DOHH2 (cell line): ENCODE data around the gene HBP1.

Experiments used
- H3F3A ChIP-seq: fragments of 200-600 bp; sonication (generic), shearing (Covaris generic); 2 replicates; pipeline ENCODE4 v1.6.0; 2016; ENCODE audit warnings: antibody characterized with exemption, mild to moderate bottlenecking; ENCODE audit not compliant: control insufficient read depth, insufficient read depth
- H3K27ac ChIP-seq: fragments of 200-600 bp; sonication (generic); 2 replicates; pipeline ENCODE4 v1.5.1; 2014; ENCODE audit warnings: low read depth, mild to moderate bottlenecking, low read length, moderate library complexity
- H3K27me3 ChIP-seq: fragments of 200-600 bp; sonication (generic); 2 replicates; pipeline ENCODE4 v1.6.1; 2014; ENCODE audit warnings: mild to moderate bottlenecking, low read length, mixed read lengths; ENCODE audit not compliant: control insufficient read depth
- H3K36me3 ChIP-seq: fragments of 200-600 bp; sonication (generic); 2 replicates; pipeline ENCODE4 v1.6.1; 2014; ENCODE audit warnings: mild to moderate bottlenecking, low read length, moderate library complexity, mixed read lengths; ENCODE audit not compliant: control insufficient read depth
- H3K4me1 ChIP-seq: fragments of 200-600 bp; sonication (generic); 2 replicates; pipeline ENCODE4 v1.6.1; 2014; ENCODE audit warnings: mild to moderate bottlenecking, low read length, mixed read lengths; ENCODE audit not compliant: control insufficient read depth
- H3K4me2 ChIP-seq: fragments of 200-600 bp; sonication (generic); 2 replicates; pipeline ENCODE4 v1.6.0; 2014; ENCODE audit warnings: mild to moderate bottlenecking, low read length, moderate library complexity
- H3K4me3 ChIP-seq: fragments of 200-600 bp; sonication (generic); 2 replicates; pipeline ENCODE4 v1.5.1; 2014; ENCODE audit warnings: mild to moderate bottlenecking, low read length, mixed read lengths
- H3K79me2 ChIP-seq: fragments of 200-600 bp; sonication (generic); 2 replicates; pipeline ENCODE4 v1.6.1; 2014; ENCODE audit warnings: mild to moderate bottlenecking, low read length, mixed read lengths; ENCODE audit not compliant: control insufficient read depth
- H3K9me2 ChIP-seq: fragments of 200-600 bp; sonication (generic); replicated peaks from 2 replicates; pipeline ENCODE4 v1.6.1; 2014; ENCODE audit warnings: mild to moderate bottlenecking, low read length, mixed read lengths; ENCODE audit not compliant: control insufficient read depth
- H3K9me3 ChIP-seq: fragments of 200-600 bp; sonication (generic); 2 replicates; pipeline ENCODE4 v1.6.1; 2014; ENCODE audit warnings: antibody characterized with exemption, low read length, mixed read lengths; ENCODE audit not compliant: control insufficient read depth, insufficient read depth
- H4K20me1 ChIP-seq: fragments of 200-600 bp; sonication (generic); 2 replicates; pipeline ENCODE4 v1.6.0; 2014; ENCODE audit warnings: low read depth, mild to moderate bottlenecking, antibody characterized with exemption, low read length, moderate library complexity; ENCODE audit not compliant: control insufficient read depth, insufficient read depth
- CTCF ChIP-seq: fragments of 200-600 bp; sonication (generic); IDR thresholded peaks from one replicate; pipeline ENCODE4 v1.5.1; 2014; ENCODE audit warnings: antibody characterized with exemption, mild to moderate bottlenecking, low read depth, low read length; ENCODE audit not compliant: poor library complexity, severe bottlenecking
- EZH2phosphoT487 ChIP-seq: fragments of 200-600 bp; sonication (generic); IDR thresholded peaks from 2 replicates; pipeline ENCODE4 v1.6.1; 2017; ENCODE audit warnings: borderline replicate concordance, mild to moderate bottlenecking, antibody characterized with exemption, low read length, moderate library complexity, mixed read lengths

The HBP1 gene

GRCh38 chr7:107213193-107213788 is 44.5 kb downstream of the HBP1 start:
- Histone ChIP-seq H3K9me2 (no peaks in the 10 kb centered on the region), H3K79me2 (no peaks in the 10 kb centered on the region), H3K4me1 (peaks cover 2% of the 10 kb centered on the region), H3K27me3 (no peaks in the 10 kb centered on the region), H3K27ac (no peak overlapping the region), H3F3A (no peaks in the 10 kb centered on the region), H3K4me2 (no peak overlapping the region), H3K36me3 (no peaks in the 10 kb centered on the region), H4K20me1 (no peaks in the 10 kb centered on the region), H3K9me3 (no peaks in the 10 kb centered on the region), H3K4me3 (no peak overlapping the region)
- TF ChIP-seq EZH2phosphoT487 (no peak), CTCF (peak; percentile 30)

DNA sequence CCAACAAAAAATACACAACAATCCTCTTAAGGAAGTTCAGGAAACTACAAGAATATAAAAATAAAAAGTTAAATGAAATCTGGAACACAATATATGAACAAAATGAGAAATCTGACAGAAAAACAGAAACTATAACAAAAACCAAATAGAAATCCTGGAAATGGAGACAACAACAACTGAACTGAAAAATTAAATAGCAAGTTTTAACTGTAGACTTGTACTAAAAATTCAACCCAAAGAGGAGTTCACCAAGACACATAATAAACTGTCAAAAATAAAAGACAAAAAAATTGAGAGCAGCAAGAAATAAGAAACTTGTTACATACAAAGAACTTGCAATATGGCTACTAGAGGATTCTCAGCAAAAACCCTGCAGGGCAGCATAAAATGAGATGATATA is 45.1 kb downstream of the HBP1 start:
- no peak overlapping the region for H3K27ac ChIP-seq
- no peak overlapping the region for H3K4me3 ChIP-seq
- H3K4me2 ChIP-seq = no peak overlapping the region
- peaks cover 2% of the 10 kb centered on the region; the same call in 1 of the 2 replicates for H3K4me1 ChIP-seq
- no peaks in the 10 kb centered on the region for H3K9me2 ChIP-seq
- no peaks in the 10 kb centered on the region; the same call in 1 of the 2 replicates for H3F3A ChIP-seq
- H4K20me1 ChIP-seq = no peaks in the 10 kb centered on the region
- H3K27me3 ChIP-seq = no peaks in the 10 kb centered on the region
- H3K9me3 ChIP-seq = no peaks in the 10 kb centered on the region
- no peaks in the 10 kb centered on the region for H3K79me2 ChIP-seq
- no peaks in the 10 kb centered on the region for H3K36me3 ChIP-seq
- no peak for TF ChIP-seq CTCF
- no peak for TF ChIP-seq EZH2phosphoT487

DNA sequence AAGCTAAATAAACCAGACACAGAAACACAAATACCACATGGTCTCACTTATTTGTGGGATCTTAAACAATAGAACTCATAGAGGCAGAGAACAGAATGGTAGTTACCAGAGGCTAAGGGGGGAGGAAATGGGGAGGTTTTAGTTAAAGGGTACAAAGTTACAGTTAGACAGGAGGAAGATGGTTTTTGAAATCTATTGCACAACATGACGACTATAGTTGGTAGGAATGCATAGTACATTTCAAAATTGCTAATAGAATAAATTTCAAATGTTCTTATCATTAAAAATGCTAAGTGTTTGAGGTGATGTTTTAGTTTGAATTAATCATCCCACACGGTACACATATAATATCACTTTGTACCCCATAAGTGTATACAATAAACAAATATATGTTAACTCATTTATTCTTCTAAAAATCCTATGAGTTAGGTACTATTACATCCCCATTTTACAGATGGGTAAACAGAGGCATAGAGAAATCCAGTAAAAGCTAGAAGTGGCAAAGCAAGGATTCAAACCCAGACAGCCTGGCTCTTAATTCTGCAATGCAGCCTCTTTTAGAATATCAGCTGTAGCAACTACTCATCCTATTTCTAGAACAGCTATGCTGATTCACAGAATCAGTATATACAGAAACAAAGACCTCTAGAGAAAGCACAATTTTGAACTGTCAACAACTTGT is 50.9 kb downstream of the HBP1 start:
- H3K4me3 ChIP-seq = no peak overlapping the region
- no peaks in the 10 kb centered on the region for H3K9me3 ChIP-seq
- no peak overlapping the region for H3K27ac ChIP-seq
- H3K79me2 ChIP-seq = no peaks in the 10 kb centered on the region
- peaks cover 3% of the 10 kb centered on the region; the same call in 1 of the 2 replicates for H3K4me1 ChIP-seq
- H3K36me3 ChIP-seq = no peaks in the 10 kb centered on the region
- H3K27me3 ChIP-seq = no peaks in the 10 kb centered on the region
- TF ChIP-seq EZH2phosphoT487 = no peak
- no peak for TF ChIP-seq CTCF
- H3F3A ChIP-seq = no peaks in the 10 kb centered on the region; the same call in 1 of the 2 replicates
- no peaks in the 10 kb centered on the region for H3K9me2 ChIP-seq
- H3K4me2 ChIP-seq = no peak overlapping the region
- H4K20me1 ChIP-seq = no peaks in the 10 kb centered on the region
